Measurements from ENCODE around the gene XRRA1. TPM values are rescaled to one million over a fixed set of nuclear protein-coding genes. Genes with fewer than 3 reads are reported as not detected.
A peak's percentile ranks its signal among the peaks of the same experiment; 100 is the strongest.

The XRRA1 gene
- total RNA-seq, 1 donor, result 7.8 TPM

- TF ChIP-seq, protein P1, sequence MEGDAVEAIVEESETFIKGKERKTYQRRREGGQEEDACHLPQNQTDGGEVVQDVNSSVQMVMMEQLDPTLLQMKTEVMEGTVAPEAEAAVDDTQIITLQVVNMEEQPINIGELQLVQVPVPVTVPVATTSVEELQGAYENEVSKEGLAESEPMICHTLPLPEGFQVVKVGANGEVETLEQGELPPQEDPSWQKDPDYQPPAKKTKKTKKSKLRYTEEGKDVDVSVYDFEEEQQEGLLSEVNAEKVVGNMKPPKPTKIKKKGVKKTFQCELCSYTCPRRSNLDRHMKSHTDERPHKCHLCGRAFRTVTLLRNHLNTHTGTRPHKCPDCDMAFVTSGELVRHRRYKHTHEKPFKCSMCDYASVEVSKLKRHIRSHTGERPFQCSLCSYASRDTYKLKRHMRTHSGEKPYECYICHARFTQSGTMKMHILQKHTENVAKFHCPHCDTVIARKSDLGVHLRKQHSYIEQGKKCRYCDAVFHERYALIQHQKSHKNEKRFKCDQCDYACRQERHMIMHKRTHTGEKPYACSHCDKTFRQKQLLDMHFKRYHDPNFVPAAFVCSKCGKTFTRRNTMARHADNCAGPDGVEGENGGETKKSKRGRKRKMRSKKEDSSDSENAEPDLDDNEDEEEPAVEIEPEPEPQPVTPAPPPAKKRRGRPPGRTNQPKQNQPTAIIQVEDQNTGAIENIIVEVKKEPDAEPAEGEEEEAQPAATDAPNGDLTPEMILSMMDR (IDR thresholded peaks at IDR 0.05; ENCODE audit: insufficient read depth, low read depth, low read length), result no peak
These were observed 2.3 kb upstream of the XRRA1 start for GRCh38 chr11:74951226-74951625.

DNA sequence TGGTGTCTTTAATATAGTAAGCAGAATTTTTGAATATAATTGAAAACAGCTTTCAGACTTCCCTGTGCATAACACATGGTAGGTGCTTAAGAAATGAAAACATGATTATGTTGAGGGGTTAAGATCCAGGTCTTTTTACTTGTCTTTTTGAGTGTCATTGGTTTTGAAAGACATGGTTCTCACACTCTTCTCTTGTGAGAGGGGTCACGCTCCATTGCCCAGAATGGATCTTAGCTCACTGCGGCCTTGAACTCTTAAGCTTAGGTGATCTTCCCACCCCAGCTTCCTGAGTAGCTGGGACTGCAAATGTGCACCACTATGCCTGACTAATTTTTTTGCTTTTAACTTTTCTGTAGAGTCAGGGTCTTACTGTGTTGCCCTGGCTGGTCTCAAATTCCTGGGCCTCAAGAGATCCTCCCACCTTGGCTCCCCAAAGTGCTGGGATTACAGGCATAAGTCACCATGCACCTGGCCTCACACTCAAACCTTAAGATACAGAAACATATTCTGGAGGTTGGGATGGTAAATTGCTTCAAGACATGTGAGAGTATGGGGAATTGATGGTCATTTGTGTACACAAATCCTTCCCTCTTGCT is 1.6 kb upstream of the XRRA1 start:
- DNase-seq (ENCODE audit: low read depth), result no peak
- peak overlapping the region; percentile 100 for H3K4me3 ChIP-seq (ENCODE audit: low read depth, low read length)
- TF ChIP-seq, protein P1 (IDR thresholded peaks at IDR 0.05; ENCODE audit: insufficient read depth, low read depth, low read length), result no peak

More at GRCh38 chr11:74951226-74951625, 2.3 kb upstream of the XRRA1 start:
- no peak overlapping the region for H3K4me3 ChIP-seq (ENCODE audit: low read depth, low read length)
- DNase-seq (ENCODE audit: low read depth), result no peak

DNA sequence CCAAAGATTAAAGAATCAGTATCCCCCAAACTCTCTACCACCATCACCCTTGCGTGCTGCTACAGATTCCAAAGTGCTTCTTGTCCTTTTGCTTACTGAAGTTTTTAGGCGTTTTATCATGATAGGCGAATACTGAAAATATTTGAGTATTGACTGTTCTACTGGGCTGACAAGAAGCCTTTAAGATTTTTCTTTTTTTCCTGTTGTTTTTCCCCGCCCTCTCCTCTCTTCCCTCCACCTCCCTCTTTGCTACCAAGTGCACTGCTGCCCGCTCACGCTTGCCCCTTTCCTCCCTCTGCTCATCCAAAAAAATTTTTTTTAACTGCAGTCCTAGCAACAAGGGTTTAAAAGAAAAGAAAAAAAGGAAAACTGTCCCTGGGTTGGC is 854 bp upstream of the XRRA1 start:
- TF ChIP-seq, protein P1 (IDR thresholded peaks at IDR 0.05; ENCODE audit: insufficient read depth, low read depth, low read length), result no peak
- peak overlapping the region; percentile 100 for H3K4me3 ChIP-seq (ENCODE audit: low read depth, low read length)
- no peak for DNase-seq (ENCODE audit: low read depth)

DNA sequence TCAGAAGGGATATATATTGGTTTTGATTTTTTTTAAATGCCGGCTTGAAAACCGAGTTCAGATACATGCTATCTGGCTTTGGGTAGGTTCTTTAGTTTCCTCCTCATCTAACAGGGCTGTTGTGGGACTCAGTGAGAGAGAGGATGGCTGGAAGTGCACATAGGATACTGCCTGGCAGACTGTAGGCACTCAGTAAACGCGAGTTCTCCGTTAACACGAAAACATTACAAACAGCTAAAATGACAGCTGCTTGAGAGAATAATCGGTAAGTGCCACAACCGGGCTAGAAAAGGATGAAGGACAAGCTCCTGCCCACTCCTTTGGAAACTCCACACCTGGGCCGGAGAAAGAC is 369 bp downstream of the XRRA1 start:
- H3K4me3 ChIP-seq (ENCODE audit: low read depth, low read length), result peak overlapping the region; percentile 100
- TF ChIP-seq, protein P1 (IDR thresholded peaks at IDR 0.05; ENCODE audit: insufficient read depth, low read depth, low read length), result no peak
- peak; percentile 48 for DNase-seq (ENCODE audit: low read depth)

DNA sequence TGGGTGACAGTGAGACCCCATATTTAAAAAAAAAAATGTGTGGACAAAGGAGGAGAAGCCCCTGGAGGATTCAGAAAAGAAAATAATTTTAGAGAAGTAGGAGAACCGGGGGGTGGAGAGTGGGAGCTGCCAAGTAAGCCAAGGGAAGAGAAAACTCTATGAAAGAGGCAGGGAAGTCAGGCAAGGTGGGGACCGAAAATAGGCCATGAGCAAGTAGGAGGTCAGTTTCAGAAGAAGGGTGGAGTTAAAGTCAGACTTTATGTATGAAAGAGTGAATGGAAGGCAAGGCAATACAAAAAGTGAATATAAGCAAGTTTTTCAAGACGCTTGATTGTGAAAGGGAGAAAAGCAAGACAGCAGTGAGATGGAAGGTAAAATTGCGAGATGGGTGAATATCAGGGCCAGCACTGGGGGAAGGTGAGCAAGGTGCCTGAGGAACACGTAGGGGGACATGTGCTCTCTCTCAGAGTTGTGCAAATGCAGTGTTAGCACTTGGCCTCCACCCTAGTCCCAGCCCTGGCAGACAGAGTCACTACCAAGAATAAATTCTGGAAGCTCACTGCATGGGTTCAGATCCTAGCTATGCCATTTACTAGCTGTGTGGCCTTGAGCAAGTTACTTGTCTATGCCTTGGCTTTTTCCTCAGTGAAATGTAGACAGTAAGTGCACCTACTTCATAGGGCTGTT is 6.7 kb downstream of the XRRA1 start:
- no peak overlapping the region for H3K4me3 ChIP-seq (ENCODE audit: low read depth, low read length)
- TF ChIP-seq, protein P1 (IDR thresholded peaks at IDR 0.05; ENCODE audit: insufficient read depth, low read depth, low read length), result no peak
- DNase-seq (ENCODE audit: low read depth), result no peak

DNA sequence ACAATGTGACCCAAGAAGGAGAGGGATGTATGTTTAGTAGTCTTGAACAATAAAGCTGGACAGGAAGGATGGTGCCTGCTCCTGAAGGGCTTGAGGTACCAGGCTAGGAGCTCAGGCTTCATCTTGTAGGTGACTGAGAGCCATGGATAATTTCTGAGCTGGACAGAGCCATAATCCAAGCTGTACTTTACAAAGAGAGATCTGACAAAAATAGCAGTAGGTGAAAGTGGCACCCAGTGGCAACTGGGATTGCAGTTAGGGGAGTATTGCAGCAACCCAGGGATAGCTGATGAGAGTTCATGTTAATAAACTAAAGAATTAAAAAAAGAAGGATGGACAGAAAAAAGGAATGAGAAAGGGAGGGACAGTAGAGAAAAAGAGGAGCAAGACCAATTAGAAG is 7.4 kb downstream of the XRRA1 start:
- no peak overlapping the region for H3K4me3 ChIP-seq (ENCODE audit: low read depth, low read length)
- TF ChIP-seq, protein P1 (IDR thresholded peaks at IDR 0.05; ENCODE audit: insufficient read depth, low read depth, low read length), result no peak
- no peak for DNase-seq (ENCODE audit: low read depth)

Measured in fibroblast of villous mesenchyme (primary cell).